Type B pancreatic cell (in vitro differentiated cells): ENCODE data around the gene CLASP1. TPM values are rescaled to one million over a fixed set of nuclear protein-coding genes. Genes with fewer than 3 reads are reported as not detected.
"Not testable (repeated sequence)": the region's sequence is repeated elsewhere in the genome, so short reads cannot be mapped to it uniquely, and the experiment has no call there.

ENCODE experiments used
- DNase-seq: peaks from one replicate; pipeline ENCODE4 v3.0.0; 2021; ENCODE audit warnings: mixed read lengths; ENCODE audit not compliant: unreplicated experiment; ENCODE audit errors: extremely low spot score
- H3K27ac Mint-ChIP-seq: 2 replicates; pipeline ENCODE4 v1.8.0; 2021; ENCODE audit warnings: mild to moderate bottlenecking, mixed read lengths
- H3K27me3 Mint-ChIP-seq: 2 replicates; pipeline ENCODE4 v1.8.0; 2021; ENCODE audit warnings: mixed read lengths
- H3K36me3 Mint-ChIP-seq: 2 replicates; pipeline ENCODE4 v1.8.0; 2021; ENCODE audit warnings: mixed read lengths
- H3K4me1 Mint-ChIP-seq: one replicate; pipeline ENCODE4 v1.8.0; 2021; ENCODE audit warnings: mixed read lengths; ENCODE audit not compliant: unreplicated experiment
- H3K4me3 Mint-ChIP-seq: 2 replicates; pipeline ENCODE4 v1.8.0; 2021; ENCODE audit warnings: mild to moderate bottlenecking, mixed read lengths
- H3K9me3 Mint-ChIP-seq: 2 replicates; pipeline ENCODE4 v1.8.0; 2021; ENCODE audit warnings: mixed read lengths
- total RNA-seq: library from RNA; stranded (reverse); gene quantifications from 2 replicates; pipeline ENCODE4 v1.2.1, GENCODE V29; 2021; ENCODE audit warnings: low replicate concordance
- TF ChIP-seq, protein P1 (sequence below): fragments of 200-600 bp; sonication (generic); conservative IDR thresholded peaks from 2 replicates; pipeline ENCODE4 v1.5.0; 2021; ENCODE audit warnings: antibody characterized with exemption, mild to moderate bottlenecking

Gene CLASP1
- total RNA-seq, 1 donor from 2014 or later: 74.6 TPM

DNA sequence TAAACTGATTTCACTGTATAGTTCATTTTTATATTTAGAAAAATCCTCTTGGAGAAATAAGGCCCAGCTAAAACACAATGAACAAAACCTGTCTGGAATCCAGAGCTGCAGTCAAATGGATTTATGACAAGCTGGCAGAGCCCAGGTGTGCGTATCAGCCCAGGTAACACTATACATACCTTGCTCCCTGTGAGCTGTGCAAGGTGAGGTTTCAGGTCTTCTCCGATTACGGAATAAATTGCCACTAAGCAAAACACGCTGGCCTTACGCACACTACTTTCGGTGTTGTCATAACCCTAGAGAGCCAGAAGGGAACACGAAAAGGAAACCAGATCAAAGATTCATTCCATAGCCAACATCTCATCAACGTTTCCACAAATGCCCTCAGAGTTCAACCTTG, 302.4 kb downstream of the CLASP1 start:
- no peak overlapping the region for H3K27ac Mint-ChIP-seq
- TF ChIP-seq, protein P1, sequence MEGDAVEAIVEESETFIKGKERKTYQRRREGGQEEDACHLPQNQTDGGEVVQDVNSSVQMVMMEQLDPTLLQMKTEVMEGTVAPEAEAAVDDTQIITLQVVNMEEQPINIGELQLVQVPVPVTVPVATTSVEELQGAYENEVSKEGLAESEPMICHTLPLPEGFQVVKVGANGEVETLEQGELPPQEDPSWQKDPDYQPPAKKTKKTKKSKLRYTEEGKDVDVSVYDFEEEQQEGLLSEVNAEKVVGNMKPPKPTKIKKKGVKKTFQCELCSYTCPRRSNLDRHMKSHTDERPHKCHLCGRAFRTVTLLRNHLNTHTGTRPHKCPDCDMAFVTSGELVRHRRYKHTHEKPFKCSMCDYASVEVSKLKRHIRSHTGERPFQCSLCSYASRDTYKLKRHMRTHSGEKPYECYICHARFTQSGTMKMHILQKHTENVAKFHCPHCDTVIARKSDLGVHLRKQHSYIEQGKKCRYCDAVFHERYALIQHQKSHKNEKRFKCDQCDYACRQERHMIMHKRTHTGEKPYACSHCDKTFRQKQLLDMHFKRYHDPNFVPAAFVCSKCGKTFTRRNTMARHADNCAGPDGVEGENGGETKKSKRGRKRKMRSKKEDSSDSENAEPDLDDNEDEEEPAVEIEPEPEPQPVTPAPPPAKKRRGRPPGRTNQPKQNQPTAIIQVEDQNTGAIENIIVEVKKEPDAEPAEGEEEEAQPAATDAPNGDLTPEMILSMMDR: no peak
- H3K27me3 Mint-ChIP-seq: no peaks in the 10 kb centered on the region
- no peaks in the 10 kb centered on the region for H3K9me3 Mint-ChIP-seq
- no peak for DNase-seq
- H3K4me1 Mint-ChIP-seq: no peaks in the 10 kb centered on the region
- no peak overlapping the region for H3K4me3 Mint-ChIP-seq
- peaks cover 28% of the 10 kb centered on the region for H3K36me3 Mint-ChIP-seq

DNA sequence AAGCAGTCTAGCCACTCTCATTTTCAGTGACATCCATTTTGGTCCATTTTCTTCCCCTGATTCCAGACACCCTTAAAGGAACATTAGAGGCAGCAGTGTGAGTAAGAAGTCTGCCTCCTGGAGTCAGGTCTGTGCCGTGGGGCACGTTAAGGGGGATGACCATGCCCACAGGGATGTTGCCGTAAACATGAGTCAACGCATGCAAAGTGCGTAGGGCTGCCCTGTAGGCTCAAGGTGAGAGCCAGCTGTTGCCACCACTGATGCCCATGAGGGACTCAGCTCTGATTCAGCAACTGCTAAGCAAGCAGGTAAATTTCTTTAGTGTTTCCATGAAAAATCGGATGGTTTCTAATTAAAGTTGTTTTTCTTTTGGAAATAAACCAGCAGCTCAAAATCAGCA, 302.9 kb downstream of the CLASP1 start:
- H3K36me3 Mint-ChIP-seq: peaks cover 32% of the 10 kb centered on the region

DNA sequence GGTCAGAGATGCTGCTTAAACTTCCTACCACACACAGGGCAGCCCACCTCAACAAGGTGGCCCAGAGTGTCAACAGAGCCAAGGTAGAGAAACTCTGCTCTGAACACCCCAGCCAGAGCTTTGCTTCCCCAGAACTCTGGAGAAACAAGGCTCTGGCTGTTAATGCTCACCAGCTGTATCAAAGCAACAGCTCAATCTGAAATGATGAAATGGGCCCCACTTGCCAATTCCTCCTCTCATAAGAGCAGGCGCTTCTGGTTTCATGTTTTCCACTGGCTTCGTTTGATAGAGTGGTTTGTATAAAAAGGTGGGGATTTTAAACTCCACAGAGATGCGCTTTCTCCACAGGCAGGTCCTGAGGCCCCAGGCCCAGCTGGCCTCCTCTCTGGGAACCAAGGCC, 303.4 kb downstream of the CLASP1 start:
- H3K27ac Mint-ChIP-seq: no peak overlapping the region
- DNase-seq: no peak
- peaks cover 30% of the 10 kb centered on the region for H3K36me3 Mint-ChIP-seq
- TF ChIP-seq, protein P1: no peak
- no peaks in the 10 kb centered on the region for H3K4me1 Mint-ChIP-seq
- H3K27me3 Mint-ChIP-seq: no peaks in the 10 kb centered on the region
- H3K9me3 Mint-ChIP-seq: no peaks in the 10 kb centered on the region
- no peak overlapping the region for H3K4me3 Mint-ChIP-seq

More for the DNA sequence above, 302.9 kb downstream of the CLASP1 start:
- Mint-ChIP-seq H3K27ac (no peak overlapping the region), H3K4me1 (no peaks in the 10 kb centered on the region), H3K27me3 (no peaks in the 10 kb centered on the region), H3K9me3 (no peaks in the 10 kb centered on the region), H3K4me3 (no peak overlapping the region)
- no peak for DNase-seq
- TF ChIP-seq, protein P1: no peak

DNA sequence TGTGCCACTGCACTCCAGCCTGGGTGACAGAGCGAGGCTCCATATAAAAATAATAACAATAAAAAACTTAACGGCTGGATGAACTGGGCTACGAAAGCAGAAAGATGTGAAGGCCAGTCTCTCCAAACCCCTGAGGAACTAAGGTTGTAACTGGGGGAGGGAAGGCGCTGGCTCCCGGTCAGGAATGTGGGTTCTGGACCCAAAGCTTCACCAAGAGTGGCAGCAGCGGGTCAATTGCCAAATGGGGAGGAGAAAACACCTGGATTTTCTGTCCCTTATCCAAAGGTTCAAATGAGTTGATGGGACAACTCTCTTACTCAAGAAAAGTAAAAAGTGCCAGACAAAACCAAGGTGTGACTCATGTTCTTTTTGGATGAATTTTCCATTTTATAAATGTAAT, 304.2 kb downstream of the CLASP1 start:
- Mint-ChIP-seq H3K36me3 (peaks cover 36% of the 10 kb centered on the region), H3K9me3 (no peaks in the 10 kb centered on the region), H3K4me1 (no peaks in the 10 kb centered on the region), H3K4me3 (no peak overlapping the region), H3K27ac (no peak overlapping the region), H3K27me3 (no peaks in the 10 kb centered on the region)
- DNase-seq: no peak
- TF ChIP-seq, protein P1: no peak

DNA sequence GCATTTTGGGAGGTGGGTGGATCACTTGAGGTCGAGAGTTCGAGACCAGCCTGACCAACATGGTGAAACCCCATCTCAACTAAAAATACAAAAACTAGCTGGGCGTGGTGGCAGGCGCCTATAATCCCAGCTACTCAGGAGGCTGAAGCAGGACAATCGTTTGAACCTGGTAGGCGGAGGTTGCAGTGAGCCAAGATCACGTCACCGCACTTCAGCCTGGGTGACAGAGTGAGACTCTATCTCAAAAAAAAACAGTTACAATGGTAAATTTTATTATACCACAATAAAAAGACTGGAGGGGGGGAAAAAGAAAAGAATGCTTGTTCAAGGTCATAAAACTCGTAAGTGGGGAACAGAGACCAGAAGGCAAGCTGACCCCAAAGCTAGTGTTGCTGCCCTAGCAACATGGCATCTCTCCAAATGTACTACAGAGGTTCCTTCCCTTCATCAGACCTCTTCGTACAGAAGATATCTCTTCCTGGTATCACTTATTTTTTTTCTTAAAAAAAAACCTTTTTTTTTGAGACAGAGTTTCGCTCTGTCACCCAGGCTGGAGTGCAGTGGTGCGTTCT, 305.3 kb downstream of the CLASP1 start:
- H3K4me3 Mint-ChIP-seq, H3K27ac Mint-ChIP-seq, DNase-seq, H3K9me3 Mint-ChIP-seq, H3K27me3 Mint-ChIP-seq, H3K4me1 Mint-ChIP-seq: not testable (repeated sequence)
- H3K36me3 Mint-ChIP-seq: peaks cover 41% of the 10 kb centered on the region

DNA sequence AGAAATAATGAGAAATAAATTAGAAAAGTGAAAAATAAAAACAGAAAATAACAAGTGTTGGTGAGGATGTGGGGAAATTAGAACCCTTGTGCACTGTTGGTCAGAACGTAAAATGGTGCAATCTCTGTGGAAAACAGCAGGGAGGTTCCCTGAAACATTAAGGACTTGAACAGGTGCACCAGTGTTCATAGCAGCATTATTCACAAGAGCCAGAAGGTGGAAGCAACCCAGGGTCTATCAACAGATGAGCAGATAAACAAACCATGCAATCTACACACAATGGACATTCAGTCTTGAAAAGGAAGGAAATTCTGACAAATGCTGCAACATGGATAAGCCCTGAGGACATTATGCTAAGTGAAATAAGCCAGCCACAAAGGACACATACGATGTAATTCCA, 306.1 kb downstream of the CLASP1 start:
- TF ChIP-seq, protein P1: no peak
- H3K4me1 Mint-ChIP-seq: no peaks in the 10 kb centered on the region
- no peak overlapping the region for H3K4me3 Mint-ChIP-seq
- DNase-seq: no peak
- H3K9me3 Mint-ChIP-seq: no peaks in the 10 kb centered on the region
- H3K27ac Mint-ChIP-seq: no peak overlapping the region
- peaks cover 41% of the 10 kb centered on the region for H3K36me3 Mint-ChIP-seq
- no peaks in the 10 kb centered on the region for H3K27me3 Mint-ChIP-seq
